ENCODE measurements around the gene FGGY.

Gene FGGY

GRCh38 chr1:59672851-59673572 is 376.1 kb downstream of the FGGY start:
- no peak overlapping the region for H3K4me3 ChIP-seq (ENCODE audit: low read depth, low read length)
- DNase-seq (ENCODE audit: low read depth), result no peak
- TF ChIP-seq, protein P1, sequence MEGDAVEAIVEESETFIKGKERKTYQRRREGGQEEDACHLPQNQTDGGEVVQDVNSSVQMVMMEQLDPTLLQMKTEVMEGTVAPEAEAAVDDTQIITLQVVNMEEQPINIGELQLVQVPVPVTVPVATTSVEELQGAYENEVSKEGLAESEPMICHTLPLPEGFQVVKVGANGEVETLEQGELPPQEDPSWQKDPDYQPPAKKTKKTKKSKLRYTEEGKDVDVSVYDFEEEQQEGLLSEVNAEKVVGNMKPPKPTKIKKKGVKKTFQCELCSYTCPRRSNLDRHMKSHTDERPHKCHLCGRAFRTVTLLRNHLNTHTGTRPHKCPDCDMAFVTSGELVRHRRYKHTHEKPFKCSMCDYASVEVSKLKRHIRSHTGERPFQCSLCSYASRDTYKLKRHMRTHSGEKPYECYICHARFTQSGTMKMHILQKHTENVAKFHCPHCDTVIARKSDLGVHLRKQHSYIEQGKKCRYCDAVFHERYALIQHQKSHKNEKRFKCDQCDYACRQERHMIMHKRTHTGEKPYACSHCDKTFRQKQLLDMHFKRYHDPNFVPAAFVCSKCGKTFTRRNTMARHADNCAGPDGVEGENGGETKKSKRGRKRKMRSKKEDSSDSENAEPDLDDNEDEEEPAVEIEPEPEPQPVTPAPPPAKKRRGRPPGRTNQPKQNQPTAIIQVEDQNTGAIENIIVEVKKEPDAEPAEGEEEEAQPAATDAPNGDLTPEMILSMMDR (IDR thresholded peaks at IDR 0.05; ENCODE audit: low read depth, low read length, missing control alignments), result no peak

GRCh38 chr1:59673573-59674450 is 376.9 kb downstream of the FGGY start:
- no peak for DNase-seq (ENCODE audit: low read depth)
- no peak overlapping the region for H3K4me3 ChIP-seq (ENCODE audit: low read depth, low read length)
- TF ChIP-seq, protein P1 (IDR thresholded peaks at IDR 0.05; ENCODE audit: low read depth, low read length, missing control alignments), result no peak

DNA sequence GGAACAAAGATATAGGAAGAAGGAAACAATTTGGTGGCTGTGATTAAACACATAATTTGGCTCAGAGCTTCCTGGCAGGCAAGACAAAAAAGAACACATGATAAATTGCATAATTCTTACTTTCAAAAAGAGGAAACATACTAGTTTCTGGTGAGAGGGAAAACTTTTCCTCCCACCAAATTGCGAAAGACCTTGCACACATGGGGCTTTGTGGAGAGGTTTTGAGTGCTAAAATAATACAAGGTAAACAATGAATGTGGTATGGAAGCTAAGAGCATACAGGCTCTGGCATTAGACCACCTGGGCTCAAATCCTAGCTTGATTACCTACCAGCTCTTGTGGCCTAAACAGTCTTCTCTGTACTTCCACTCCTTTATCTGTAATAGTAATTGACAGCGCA is 377.7 kb downstream of the FGGY start:
- no peak for DNase-seq (ENCODE audit: low read depth)
- TF ChIP-seq, protein P1 (IDR thresholded peaks at IDR 0.05; ENCODE audit: low read depth, low read length, missing control alignments), result no peak
- no peak overlapping the region for H3K4me3 ChIP-seq (ENCODE audit: low read depth, low read length)

DNA sequence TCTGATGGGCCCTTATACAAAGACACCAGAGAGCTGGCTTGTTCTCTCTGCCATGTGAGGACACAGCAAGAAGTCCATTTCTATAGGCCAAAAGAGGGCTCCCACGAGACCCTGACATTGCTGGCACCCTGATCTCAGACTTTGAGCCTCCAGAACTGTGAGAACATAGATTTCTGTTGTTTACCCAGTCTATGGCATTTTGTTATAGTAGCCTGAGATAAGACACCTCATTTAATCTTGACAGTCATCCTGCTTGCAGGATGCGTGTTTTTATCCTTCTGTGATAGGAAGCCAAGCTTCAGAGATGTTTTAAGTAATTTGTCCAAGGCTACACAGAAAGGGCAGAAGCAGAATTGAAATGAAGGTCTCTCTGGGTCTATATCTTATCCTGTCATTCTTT is 379.0 kb downstream of the FGGY start:
- no peak for DNase-seq (ENCODE audit: low read depth)
- no peak overlapping the region for H3K4me3 ChIP-seq (ENCODE audit: low read depth, low read length)
- TF ChIP-seq, protein P1 (IDR thresholded peaks at IDR 0.05; ENCODE audit: low read depth, low read length, missing control alignments), result no peak

DNA sequence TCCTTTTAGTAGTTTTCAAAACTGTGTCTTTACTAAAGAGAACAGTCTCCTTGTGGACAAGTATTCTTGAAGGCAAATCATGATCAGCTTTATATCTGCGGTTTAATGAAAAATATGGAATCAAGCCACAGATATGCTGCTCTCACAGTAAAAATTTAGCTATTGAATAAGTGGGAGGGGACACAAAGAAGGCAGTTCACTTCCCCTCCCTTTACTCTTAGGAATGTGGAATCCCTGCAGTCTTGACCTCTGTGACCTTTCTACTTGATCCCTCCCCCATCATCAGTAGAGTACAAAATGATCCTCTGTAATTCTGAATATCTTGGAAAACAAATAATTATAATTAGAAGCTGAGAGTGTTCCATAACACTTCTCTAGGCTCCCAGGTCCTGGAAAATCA is 381.1 kb downstream of the FGGY start:
- DNase-seq (ENCODE audit: low read depth), result no peak
- H3K4me3 ChIP-seq (ENCODE audit: low read depth, low read length), result no peak overlapping the region
- TF ChIP-seq, protein P1 (IDR thresholded peaks at IDR 0.05; ENCODE audit: low read depth, low read length, missing control alignments), result no peak

GRCh38 chr1:59678493-59679228 is 381.8 kb downstream of the FGGY start:
- TF ChIP-seq, protein P1 (IDR thresholded peaks at IDR 0.05; ENCODE audit: low read depth, low read length, missing control alignments), result no peak
- DNase-seq (ENCODE audit: low read depth), result no peak
- no peak overlapping the region for H3K4me3 ChIP-seq (ENCODE audit: low read depth, low read length)
